Gastrocnemius medialis (tissue), 4 donors: ENCODE data around the gene ZNF681.

Source experiments
- CTCF ChIP-seq, 5 experiments: fragments of 450-650 bp in 3 of 5; fragments of 200-600 bp in 2 of 5; sonication (generic) in 2 of 5; IDR thresholded peaks in 4 of 5; conservative IDR thresholded peaks in 1 of 5; 1 replicate in 4 of 5; 2 replicates in 1 of 5; pipeline ENCODE4 v1.5.1; 2016 to 2019; ENCODE audit warnings: antibody characterized with exemption in 5 of 5, mild to moderate bottlenecking in 3 of 5, moderate library complexity in 3 of 5
- POLR2A ChIP-seq, 2 donors: fragments of 450-650 bp; IDR thresholded peaks; one replicate each; pipeline ENCODE4 v1.6.1; 2017; ENCODE audit warnings: antibody characterized with exemption in 2 of 2, mild to moderate bottlenecking in 2 of 2, moderate library complexity in 2 of 2

- TF ChIP-seq CTCF (IDR thresholded peaks at IDR 0.05 in 4 of 5, conservative IDR thresholded peaks at IDR 0.05 in 1 of 5): no peak
- TF ChIP-seq POLR2A (IDR thresholded peaks at IDR 0.05): no peak
These were observed 59.2 kb downstream of the ZNF681 start for GRCh38 chr19:23699521-23699860.
